ENCODE measurements around the gene ADARB1.

ADARB1 gene

DNA sequence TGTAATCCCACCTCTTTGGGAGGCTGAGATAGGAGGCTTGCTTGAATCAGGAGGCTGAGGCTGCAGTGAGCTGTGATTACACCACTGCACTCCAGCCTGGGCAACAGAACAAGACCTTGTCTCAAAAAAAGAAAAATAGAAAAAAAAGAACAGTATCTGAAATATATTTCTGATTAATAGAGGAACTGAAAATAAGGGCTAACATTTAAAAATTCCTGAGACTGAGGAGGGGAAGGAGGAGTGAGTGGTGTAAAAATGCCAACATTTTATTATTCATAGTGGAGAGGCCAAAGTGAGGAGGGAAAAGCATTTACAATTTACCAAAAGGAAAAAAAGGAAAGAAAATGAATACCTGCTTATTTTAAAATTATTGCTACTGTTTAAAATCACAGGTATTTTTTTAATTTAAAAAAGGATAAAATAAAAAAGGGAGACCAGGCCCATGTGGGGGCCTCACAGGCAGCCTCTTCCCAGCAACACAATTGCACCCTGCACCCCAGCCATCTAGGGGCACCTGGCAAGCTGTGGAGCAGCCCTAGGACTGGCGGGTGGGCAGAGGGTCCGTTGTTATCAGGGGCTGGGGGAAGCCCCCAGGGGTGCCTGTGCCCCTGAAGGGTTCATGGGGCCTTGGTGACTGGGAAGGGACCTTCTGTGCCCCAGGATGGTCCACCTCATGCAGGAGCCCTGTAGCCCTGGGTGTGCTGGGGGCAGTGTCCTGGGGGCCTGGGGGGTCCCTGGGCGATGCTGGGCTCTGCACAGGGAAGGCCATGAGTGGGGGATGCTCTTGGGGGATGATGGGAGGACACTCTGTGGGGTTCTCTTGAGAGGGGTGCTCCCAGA lies 34.8 kb upstream of the ADARB1 start:
- FAIRE-seq: no peak

DNA sequence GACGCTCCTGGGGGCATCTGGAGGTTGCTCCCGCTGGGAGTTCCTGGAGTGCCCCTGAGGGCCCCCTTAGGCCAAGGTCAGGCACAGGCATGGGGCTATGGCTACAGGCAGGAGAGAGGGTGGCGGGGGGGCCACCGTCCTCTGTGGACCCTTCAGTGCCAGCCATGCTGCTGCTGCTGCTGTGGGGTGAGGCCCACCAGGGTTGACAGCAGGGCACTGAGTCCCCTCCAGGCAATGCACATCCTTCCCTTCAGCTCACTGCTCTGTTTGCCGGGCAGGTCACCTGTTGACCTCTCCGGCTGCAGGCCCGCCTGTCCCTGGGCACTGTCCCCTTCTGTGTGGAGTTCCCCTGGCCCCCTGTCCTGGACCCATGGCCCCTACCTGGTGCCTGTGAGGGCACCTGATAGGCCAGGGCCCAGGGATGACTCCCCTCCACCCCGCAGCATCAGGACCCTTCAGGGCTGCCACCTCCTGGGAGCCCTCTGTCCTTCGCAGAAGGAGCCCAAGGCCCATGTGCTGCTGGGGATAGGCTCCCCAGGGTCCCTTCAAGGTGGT lies 34.1 kb upstream of the ADARB1 start:
- FAIRE-seq: no peak

DNA sequence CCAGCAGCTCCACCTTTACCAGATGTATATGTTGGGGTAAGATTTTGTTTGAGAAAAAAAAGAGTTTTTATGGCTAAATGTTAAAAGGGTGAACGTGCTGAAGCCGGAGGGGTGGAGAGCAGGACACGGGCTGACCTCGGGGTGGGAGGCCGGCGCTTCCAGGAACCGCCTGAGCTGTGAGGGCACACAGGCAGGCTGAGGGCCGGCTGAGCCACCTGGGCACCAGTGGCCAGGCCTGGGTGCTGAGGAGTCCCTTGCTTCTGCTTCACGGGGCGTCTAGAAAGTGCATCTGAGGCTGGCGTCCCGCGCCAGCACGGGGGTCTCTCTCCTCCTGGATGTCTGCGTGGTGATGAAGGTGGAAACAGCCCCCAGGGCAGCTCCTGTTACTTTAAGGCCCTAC lies 33.6 kb upstream of the ADARB1 start:
- FAIRE-seq: no peak

DNA sequence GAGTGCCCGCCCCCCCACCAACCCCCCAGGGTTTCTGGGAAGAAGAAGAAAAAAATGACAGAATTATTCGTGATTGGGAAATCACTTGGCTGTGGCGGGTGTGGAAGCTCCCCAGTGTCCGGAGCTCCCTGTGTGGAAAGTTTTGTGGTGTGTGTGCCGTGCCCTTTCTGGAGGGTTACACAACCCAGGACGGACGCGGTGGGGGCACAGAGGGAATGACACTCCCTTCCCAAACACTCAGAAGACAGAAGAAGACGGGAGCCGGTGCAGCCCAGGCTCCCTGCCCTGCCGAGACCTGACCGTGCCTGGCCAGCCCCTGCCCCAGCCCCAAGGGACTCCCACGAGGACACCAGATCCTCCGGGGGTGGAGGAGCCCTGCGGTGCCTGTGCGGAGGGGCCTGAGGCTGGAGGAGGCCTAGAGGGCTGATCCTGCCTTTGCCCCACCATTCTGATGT lies 33.0 kb upstream of the ADARB1 start:
- FAIRE-seq: no peak

DNA sequence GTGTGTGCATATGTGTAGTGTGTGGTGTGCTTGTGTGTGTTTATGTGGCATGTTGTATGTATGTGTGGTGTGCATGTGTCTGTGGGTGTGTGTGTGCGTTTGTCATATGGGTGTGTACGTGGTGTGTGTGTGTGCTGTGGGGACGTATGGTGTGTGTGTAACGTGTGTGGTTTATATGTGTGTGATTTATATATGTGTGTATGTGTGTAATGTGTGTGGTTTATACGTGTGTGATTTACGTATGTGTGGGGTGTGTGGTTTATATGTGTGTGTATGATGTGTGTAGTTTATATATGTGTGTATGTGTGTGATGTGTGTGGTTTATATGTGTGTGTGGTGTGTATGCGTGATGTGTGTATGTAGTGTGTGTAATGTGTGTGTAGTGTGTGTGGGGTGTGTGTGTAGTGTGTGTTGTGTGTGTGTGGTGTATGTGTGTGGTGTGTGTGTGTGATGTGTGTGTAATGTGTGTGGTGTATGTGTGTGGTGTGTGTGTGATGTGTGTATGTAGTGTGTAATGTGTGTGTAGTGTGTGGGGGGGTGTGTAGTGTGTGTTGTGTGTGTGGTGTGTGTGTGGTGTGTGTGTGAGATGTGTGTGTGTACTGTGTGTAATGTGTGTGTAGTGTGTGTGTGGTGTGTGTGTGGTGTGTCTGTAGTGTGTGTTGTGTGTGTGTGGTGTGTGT lies 32.3 kb upstream of the ADARB1 start:
- FAIRE-seq: no peak

DNA sequence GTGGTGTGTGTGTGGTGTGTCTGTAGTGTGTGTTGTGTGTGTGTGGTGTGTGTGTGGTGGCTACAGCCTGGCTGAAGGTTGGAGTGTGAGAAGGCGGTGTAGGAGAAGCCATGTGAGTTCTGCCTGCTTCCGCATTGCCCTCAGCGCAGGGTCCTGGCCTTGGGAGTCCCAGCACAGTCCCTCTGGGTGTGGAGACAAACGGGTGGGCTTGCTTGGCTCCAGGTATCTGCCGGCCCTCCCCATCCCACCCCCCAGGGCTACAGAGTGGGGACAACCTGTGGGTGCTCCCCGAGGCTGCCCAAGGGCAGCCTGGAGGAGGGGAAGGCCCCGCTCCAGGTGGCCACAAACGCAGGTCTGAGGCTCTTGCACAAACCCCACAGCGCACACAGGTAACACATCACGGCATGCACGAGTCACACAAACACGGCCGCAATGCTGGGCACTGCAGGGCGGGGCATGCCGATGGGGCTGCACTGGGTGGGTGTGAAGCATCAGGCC lies 31.7 kb upstream of the ADARB1 start:
- no peak for FAIRE-seq

DNA sequence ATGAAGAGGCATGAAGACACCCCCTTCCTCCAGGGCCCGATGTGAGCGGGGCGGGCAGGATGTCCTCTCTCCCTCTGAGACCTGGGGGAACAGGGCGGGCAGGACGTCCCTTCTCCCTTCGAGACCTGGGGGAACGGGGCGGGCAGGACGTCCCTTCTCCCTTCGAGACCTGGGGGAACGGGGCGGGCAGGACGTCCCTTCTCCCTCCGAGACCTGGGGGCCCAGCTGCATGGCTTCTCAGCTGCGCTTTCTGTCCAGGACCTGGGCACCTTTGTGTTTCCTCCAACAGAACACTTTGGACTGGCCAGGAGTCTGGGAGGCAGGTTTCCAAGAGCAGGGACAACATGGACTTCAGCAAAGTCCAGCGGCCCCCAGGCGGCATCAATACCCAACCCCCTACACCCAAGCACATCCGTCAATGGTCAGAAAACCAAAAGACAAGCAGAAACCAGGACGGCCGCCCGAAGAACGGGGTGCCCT lies 30.8 kb upstream of the ADARB1 start:
- FAIRE-seq: no peak

DNA sequence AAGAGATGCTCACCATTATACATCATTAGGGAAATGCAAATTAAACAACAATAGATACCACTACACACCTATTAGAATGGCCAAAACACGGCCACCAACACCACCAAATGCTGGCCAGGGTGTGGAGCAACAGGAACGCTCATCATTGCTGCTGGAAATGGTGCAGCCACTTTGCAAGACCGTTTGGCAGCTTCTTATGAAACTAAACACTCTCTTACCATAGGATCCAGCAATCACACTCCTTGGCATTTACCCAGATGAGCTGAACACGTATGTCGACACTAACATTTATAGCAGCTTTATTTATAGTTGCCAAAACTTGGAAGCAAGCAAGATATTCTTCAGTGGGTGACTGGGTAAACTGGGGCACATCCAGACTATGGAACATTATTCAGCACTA lies 28.9 kb upstream of the ADARB1 start:
- no peak for FAIRE-seq

DNA sequence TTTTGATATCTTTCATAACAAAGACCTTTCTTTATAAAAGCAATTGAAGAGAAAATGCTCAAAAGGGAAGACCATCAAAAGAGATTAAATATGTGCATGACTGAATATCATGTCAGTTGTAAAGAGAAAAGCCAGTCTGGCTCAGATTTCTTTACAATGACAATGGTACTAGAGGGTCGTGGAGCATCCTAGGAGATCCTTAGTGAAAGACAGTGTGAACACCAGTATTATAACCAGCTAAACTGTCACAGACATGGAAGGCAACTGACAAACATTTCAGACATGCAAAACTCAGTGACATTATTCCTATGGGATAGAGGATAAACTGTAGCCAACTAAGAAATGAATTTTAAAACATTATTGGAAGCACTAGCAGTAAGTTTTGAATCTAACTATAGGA lies 27.1 kb upstream of the ADARB1 start:
- FAIRE-seq: no peak

DNA sequence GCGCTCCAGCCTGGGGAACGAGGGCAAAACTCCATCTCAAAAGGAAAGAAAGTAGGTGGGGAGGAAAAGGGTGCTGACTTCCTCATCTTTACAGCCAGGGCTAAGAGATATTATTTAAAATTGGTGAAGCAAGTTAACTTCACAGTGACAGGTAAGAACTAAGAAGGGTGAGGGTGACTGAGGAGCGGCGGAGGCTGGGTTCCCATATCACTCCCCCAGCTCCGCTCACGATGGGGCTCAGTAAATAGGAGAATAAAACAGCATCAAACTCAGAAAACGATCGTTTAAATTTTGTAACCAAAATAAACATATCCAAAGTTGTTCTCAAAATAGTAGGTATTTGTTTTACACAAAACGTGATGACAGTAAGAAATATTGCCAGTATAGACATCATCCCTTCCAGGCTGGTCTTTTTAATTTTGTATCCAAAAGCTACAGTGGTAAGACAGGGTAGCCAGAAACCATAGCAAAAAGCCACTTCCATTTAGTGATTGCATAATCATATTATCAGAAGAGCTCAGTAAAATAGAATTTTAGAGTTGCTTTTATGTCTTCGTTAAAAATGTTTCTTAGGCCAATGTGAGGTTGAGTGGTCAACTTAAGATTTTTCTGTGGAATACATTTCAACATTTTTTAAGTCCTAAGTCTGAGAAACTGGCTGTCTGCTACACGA lies 26.2 kb upstream of the ADARB1 start:
- no peak for FAIRE-seq

DNA sequence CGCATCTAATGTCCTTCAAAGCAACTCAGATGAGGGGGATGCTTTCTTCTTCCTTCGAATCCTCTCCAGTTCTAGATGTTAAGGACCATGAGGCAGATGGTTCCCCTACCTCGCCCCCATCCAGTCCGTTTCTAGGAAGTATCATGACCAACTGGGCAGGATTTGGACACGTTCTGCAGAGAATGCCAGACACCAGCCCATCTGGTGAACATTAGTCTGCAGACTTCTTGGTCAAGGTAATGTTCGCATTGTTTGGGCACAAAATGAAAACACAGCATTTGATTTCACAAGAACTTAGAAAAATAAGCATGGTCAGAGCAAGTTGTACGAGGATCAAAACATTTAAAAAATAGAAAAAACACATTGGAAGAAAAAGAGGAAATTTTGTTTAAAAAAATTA lies 25.4 kb upstream of the ADARB1 start:
- FAIRE-seq: no peak

DNA sequence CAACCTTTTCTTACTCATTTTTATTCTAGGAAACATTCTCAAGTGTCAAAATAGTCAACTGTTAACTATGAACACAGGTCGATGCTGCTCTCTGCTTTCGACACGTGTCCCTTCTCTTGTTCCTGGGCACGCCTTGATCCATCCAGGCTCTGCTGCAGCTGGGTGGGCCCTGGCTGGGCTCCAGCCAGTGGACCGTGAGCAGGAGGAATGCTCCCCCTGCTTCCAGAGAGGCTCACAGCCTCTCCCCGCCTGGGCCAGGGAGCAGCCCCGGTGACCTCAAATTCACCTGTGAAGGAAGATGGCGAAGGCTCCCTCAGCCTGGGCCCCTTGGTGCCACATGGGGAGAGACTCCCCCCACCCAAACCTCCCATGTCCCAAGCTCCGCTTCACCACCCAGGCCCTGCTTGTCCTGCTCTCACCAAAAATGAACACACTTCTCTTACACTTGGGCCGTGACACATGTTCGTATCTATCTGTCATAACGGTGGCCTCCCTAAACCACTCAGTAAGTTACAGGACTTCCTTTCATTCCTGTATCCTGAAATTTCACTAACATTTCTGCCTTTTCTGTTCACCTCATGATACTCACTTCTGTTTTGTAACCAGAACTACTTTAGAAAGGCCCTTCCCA lies 24.6 kb upstream of the ADARB1 start:
- no peak for FAIRE-seq

DNA sequence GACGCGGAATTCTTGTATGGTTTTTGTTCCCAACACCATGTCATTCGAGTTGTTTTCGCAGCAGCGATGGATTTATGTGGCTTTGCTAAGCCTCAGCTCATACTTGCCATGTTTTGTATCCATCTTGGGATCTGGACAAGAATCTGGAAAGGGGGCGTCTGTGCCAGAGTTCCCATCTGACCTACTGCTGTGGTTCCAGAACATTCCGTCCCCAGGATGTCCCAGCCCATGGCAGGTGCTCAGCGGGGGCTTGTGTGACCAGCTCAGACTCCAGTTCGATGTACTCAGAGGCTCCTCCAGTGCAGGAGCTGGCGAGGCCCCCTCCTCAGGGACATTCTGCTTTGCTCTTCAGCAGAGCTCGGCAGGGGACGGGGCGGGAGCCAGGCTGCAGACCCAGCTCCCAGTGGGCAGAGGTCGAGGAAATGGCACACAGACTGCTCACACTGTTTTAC lies 24.0 kb upstream of the ADARB1 start:
- no peak for FAIRE-seq

DNA sequence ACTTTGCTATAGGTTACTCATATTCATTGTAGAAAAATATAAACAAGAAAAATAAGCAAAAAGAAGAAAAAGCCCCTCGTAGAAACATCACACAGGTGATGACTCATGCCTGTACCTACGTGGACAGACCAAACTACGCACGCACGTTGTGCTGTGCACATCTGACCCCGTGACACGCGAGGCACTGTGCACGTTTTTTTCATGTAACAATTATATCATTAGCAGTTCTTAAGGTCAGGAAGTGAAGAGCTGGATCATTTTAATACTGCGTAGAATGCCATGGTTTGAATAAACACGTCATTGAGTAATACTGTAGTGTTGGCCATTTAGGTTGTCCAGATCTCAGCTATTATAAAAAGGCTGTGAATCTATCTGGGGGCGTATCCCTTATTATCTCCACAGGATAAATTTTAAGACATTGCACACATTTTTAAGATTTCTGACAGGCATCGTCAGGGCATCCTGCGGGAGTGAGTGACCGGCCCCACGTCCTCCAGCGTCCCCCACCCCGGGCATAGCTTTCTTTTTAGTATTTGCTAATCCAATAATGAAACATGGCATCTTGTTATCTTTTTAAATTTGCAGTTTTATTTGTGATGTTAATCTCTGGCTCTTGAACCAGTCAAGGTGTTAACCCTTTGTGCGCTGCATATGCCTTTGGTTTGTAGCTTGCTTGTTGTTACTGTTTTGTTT lies 23.4 kb upstream of the ADARB1 start:
- FAIRE-seq: no peak

DNA sequence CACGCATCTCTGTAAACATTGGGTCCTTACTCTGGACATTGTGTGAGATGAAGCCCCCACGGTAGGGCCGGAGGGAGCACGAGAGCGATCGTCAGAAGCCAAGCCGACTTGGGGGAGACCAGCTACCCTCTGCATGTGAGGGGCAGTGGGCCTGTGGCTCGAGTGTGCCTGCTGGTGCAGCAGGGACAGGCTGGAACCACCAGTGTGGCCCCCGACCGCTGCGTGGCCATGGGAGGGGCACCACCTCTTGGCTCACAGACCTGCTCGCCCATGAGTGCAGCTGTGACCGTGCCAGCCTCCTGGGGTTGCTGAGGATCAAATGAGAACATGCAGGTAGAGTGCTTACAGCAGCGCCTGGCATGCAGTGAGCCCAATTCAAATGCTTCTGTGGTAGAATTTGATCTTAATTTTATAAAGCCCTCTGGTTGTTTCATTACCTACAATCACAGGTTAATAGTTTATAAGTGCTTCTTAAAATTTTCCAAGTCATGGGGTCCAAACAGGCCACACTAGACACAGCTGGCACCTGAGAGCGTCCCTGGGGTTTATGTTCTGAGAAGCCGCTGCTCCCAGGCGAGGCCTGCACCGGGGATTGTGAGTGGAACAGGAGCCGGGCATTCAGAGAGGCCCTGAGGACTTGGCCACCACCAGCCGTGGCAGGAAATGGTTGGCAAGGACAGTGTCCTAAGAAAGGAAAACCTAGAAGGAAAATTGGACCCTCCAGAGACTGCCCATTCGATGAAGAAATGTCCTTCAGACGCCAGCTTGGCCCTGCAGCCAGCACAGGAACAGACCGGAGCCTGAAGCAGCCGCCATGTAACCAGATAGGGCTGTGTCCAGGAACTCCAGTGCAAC lies 22.6 kb upstream of the ADARB1 start:
- FAIRE-seq: no peak

DNA sequence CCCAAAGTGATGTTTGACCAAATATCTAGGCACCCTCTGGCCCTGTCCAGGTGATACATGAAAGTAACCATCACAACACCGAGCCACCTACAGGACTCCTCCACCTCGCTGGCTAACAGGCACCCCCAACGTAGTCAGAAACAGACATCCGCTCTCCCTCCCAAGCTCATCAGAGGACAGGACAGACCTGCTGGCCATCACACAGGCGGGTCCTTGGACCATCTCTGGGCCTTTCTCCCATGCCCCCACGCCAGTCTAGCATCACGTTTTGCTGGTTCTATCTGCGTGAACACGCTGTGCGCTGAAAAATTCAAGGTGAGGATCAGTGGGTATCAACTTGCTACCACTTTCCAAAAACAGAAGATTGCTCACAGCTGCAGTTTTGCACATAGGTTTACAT lies 21.4 kb upstream of the ADARB1 start:
- no peak for FAIRE-seq

DNA sequence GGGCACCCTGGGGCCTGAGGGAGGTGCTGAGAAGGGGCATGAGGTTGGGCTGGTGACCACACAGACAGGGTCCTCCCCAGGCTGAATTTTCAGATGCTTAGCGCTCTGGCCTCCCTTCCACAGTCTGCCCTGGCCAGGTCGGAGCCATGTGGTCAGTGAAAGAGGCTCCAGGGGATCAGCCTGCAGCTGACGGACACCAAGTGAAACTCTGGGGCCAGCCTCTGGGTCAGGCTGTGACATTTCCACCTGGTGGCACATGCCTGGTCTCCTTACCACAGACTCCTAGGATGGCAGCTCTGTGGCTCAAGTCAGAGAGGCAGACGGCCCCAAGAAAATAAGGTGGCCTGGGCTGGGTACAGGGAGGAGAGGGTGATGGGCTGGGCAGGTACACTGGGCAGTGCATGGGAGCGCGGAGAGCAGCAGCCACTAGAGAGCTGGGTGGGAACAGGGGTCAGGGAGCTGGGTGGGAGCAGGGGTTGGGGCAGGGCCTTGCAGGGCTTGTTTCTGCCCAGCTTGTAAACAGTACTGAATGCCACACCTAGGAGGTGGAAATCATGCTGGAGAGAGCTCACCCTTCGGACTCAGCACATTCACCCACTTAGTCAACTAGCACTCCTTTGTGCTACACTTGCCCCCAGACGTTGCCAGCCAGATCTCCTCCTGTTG lies 20.7 kb upstream of the ADARB1 start:
- no peak for FAIRE-seq

DNA sequence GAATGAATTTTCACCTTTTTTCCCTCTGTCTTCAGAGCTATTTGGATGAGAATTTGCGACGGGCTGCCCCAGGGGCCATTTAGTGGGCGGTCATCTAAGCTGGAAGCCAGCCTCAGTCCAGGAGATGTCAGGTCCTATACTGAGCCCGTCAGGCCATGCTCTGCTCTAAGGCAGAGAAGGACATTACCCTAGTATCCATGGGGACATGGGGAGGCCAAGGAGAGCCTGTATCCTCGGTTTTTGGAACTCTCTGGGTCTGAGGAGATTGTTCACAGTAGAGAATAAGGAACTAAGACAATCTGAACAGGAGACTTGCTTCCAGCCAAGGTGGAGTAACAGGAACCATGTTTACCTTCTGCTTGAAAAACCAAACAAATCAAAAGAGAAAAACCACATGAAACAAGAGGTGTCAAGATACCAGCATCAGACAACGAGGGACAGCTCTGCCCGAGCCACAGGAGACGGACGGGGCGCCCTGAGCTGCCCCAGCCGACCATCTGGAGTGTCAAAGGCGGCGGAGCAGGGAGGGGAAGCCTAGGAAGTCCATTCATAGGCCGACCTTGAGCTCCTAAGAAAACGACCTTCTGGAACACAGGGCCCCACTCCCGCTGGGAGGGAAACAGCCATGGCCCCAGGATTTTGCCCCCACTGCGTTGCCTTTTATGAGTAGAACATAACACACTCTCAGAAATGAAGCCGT lies 20.0 kb upstream of the ADARB1 start:
- FAIRE-seq: no peak

DNA sequence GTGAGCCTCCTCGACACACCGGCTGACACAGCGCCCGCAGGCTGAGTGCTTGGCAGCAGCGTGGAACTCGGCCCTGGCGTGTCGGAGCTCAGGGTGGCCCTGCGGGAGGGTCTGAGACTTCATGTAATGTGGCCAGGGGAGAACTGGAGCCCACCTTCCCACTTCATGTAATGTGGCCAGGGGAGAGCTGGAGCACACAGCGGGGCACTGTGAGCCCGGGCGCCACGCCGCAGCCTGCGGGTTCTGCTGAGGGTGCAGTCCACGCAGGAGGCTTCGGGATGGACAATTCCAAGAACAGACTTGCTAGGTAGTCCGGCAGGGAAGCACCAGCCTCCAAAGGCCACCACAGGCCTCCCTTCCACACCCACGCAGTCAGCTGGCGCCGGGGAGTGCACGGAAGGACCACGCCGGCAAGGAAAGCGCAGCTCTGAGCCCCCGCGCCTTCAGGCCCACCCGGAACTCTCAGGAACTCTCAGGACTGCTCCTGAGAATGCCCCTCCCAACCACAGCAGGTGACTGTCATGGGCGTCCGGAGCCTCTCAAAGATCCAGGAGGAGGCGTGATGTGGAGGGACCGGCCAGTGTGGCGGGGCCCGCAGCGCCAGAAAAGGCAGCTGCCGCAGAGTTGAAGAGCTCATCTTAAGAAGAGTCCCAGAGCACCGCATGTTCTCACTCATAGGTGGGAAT lies 19.3 kb upstream of the ADARB1 start:
- FAIRE-seq: no peak
